SU-DHL-6 (cell line): ENCODE measurements around the gene TAF5L.

Source experiments
- CTCF ChIP-seq: fragments of 200-600 bp; sonication (generic); IDR thresholded peaks from one replicate; pipeline ENCODE4 v1.5.1; 2017; ENCODE audit warnings: antibody characterized with exemption, mild to moderate bottlenecking, low read length, moderate library complexity; ENCODE audit not compliant: insufficient read depth, poor library complexity, severe bottlenecking
- EZH2phosphoT487 ChIP-seq: fragments of 200-600 bp; sonication (generic), shearing (Covaris generic); conservative IDR thresholded peaks from 2 replicates; pipeline ENCODE4 v1.6.1; 2018; ENCODE audit warnings: mild to moderate bottlenecking, antibody characterized with exemption, low read length, moderate library complexity, mixed read lengths

DNA sequence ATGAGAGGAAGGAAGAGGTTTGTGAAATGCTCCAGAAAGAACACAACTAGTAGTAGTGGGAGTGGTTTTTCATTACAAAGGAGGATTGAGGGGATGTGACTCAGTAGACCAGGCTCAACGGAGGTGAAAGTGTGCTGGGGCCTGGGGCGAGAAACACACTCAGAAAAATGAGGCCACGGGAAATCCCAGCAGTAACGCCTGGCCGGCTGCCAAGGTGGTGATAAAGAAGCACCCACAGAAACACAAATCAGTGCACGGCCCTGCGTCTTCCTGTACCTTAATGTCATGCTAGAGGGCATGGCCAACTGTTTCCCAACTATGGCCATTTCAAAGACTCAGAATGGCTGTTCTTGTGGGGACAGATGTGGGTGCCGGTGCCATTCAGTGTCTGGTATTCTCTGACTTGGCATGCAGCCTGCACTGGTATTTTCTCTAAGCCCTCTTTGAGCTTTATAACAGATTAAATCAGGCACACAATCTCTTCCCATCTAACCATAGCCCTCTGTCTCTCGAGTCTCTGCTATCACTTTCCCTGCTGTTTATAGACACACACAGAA, 38.3 kb upstream of the TAF5L start:
- TF ChIP-seq CTCF (no peak), EZH2phosphoT487 (no peak)
